Measurements from ENCODE around the gene SNRK. TPM values are rescaled to one million over a fixed set of nuclear protein-coding genes. Genes with fewer than 3 reads are reported as not detected.

The SNRK gene
- total and polyA plus RNA-seq, 9 of the 15 experiments (the other 6 are each of a cell fraction or from before 2014, with no cell fraction given): 1.7 to 12.3 (median 7.3) TPM

DNA sequence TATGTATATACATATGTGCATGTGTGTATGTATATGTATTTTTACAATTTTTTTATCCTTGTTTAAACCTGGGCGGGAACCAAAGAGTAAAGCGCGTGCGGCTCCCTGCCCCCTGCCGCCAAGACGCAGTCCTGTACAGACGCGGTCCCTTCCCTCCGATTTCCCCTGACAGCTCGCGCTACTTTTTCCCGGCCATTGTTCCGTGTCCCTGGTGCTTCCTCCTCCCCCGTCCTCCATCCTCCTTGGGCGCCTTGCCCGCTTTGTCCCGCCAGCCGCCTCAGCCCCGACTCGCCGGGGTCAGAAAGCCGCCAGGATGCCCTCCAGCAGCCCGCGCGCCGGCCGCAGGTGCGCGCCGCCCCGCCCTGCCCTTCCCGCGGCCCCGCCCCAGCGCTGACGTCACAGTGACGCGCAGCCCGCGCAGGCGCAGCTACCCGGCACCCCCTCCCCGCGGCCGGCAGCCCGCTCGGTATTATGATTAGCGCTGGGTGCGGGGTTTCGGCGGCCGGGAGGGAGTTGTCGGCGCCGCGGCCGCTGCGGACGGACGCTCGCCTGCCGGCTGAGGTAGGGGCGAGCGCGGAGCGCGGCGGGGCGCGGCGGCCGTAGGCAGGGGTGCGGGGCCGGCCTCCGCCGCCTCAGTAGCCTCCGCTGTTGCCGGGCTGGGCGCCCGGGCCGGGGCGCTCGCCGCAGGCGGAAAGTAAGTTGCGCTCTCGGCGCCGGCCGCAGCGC, at the start of gene SNRK (continued):
- TF ChIP-seq, protein P1, sequence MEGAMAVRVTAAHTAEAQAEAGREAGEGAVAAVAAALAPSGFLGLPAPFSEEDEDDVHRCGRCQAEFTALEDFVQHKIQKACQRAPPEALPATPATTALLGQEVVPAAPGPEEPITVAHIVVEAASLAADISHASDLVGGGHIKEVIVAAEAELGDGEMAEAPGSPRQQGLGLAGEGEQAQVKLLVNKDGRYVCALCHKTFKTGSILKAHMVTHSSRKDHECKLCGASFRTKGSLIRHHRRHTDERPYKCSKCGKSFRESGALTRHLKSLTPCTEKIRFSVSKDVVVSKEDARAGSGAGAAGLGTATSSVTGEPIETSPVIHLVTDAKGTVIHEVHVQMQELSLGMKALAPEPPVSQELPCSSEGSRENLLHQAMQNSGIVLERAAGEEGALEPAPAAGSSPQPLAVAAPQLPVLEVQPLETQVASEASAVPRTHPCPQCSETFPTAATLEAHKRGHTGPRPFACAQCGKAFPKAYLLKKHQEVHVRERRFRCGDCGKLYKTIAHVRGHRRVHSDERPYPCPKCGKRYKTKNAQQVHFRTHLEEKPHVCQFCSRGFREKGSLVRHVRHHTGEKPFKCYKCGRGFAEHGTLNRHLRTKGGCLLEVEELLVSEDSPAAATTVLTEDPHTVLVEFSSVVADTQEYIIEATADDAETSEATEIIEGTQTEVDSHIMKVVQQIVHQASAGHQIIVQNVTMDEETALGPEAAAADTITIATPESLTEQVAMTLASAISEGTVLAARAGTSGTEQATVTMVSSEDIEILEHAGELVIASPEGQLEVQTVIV (CRISPR knock-in tag; IDR thresholded peaks at IDR 0.05; ENCODE audit: borderline replicate concordance): no peak
- TF ChIP-seq TRIM25 (IDR thresholded peaks at IDR 0.05; ENCODE audit: borderline replicate concordance) (no peak), TAL1 (IDR thresholded peaks at IDR 0.05) (no peak), ZBED1 (IDR thresholded peaks at IDR 0.05) (no peak), ZNF41 (CRISPR knock-in tag; conservative IDR thresholded peaks at IDR 0.05) (no peak), SP1 (CRISPR knock-in tag; IDR thresholded peaks at IDR 0.05) (no peak), FIP1L1 (IDR thresholded peaks at IDR 0.05; ENCODE audit: low read depth, low read length, poor library complexity, severe bottlenecking) (no peak), STAT5A (IDR thresholded peaks at IDR 0.05; ENCODE audit: borderline replicate concordance, low read length) (no peak), PPARD (CRISPR knock-in tag; IDR thresholded peaks at IDR 0.05) (no peak), SMAD2 (IDR thresholded peaks at IDR 0.05; ENCODE audit: low read depth, low read length) (no peak), HMG20A (CRISPR knock-in tag; conservative IDR thresholded peaks at IDR 0.05) (no peak), ZFP30 (CRISPR knock-in tag; IDR thresholded peaks at IDR 0.05; ENCODE audit: borderline replicate concordance) (no peak), SAP30 (IDR thresholded peaks at IDR 0.05; ENCODE audit: borderline replicate concordance, insufficient read depth, low read depth, low read length, poor library complexity, severe bottlenecking) (peak; percentile 52), ZNF444 (CRISPR knock-in tag; IDR thresholded peaks at IDR 0.05) (no peak), GTF2E2 (tag; IDR thresholded peaks at IDR 0.05) (no peak), ZNF764 (CRISPR knock-in tag; IDR thresholded peaks at IDR 0.05; ENCODE audit: low read depth) (no peak), ZNF551 (CRISPR knock-in tag; IDR thresholded peaks at IDR 0.05) (no peak), POLR2G (IDR thresholded peaks at IDR 0.05; ENCODE audit: low read depth, low read length) (peak; percentile 86), ZNF23 (CRISPR knock-in tag; IDR thresholded peaks at IDR 0.05) (no peak), NFRKB (IDR thresholded peaks at IDR 0.05; ENCODE audit: low read depth) (no peak), MAZ (CRISPR knock-in tag; conservative IDR thresholded peaks at IDR 0.05 in 1 of 2, IDR thresholded peaks at IDR 0.05 in 1 of 2) (peak; percentile 64 to 96), NCOA1 (IDR thresholded peaks at IDR 0.05; ENCODE audit: low read depth) (no peak), ZNF224 (CRISPR knock-in tag; IDR thresholded peaks at IDR 0.05) (no peak), THRAP3 (IDR thresholded peaks at IDR 0.05; ENCODE audit: borderline replicate concordance) (no peak)
- TF ChIP-seq, protein P2, sequence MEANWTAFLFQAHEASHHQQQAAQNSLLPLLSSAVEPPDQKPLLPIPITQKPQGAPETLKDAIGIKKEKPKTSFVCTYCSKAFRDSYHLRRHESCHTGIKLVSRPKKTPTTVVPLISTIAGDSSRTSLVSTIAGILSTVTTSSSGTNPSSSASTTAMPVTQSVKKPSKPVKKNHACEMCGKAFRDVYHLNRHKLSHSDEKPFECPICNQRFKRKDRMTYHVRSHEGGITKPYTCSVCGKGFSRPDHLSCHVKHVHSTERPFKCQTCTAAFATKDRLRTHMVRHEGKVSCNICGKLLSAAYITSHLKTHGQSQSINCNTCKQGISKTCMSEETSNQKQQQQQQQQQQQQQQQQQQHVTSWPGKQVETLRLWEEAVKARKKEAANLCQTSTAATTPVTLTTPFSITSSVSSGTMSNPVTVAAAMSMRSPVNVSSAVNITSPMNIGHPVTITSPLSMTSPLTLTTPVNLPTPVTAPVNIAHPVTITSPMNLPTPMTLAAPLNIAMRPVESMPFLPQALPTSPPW (CRISPR knock-in tag; IDR thresholded peaks at IDR 0.05): peak; percentile 96

All from K562 (cell line).